Left ventricle myocardium superior (tissue), 1 donor: Measurements from ENCODE around the gene PROM1. TPM values are rescaled to one million over a fixed set of nuclear protein-coding genes. Genes with fewer than 3 reads are reported as not detected.

ENCODE experiments used
- ATAC-seq: fragments of 200-7000 bp; cut with Tn5 transposase; one replicate; pipeline ENCODE4 v1.9.1; 2020; ENCODE audit warnings: mild to moderate bottlenecking, moderate library complexity
- DNase-seq: peaks from one replicate; pipeline ENCODE4 v3.0.0-alpha.2; 2020
- intact Hi-C: fragments of 100-400 bp; cut with micrococcal nuclease; formaldehyde crosslinking; loops from one replicate; pipeline ENCODE4 v1.11.0; 2022
- long read RNA-seq: library from polyadenylated mRNA; unstranded; transcript quantifications from one replicate; pipeline ENCODE4 v2.0.0, GENCODE V29; 2021
- total RNA-seq: library from RNA; stranded (reverse); fragmentation: NEBNext Ultra II Directional; extraction: Animal tissue kit (Norgen Biotek cat#: 25700); gene quantifications from one replicate; pipeline ENCODE4 v1.2.1, GENCODE V29; 2021
- donor health status: DM: no; HTN: yes; CAD: no; lungs with severe emphysema.

PROM1 gene, protein sequence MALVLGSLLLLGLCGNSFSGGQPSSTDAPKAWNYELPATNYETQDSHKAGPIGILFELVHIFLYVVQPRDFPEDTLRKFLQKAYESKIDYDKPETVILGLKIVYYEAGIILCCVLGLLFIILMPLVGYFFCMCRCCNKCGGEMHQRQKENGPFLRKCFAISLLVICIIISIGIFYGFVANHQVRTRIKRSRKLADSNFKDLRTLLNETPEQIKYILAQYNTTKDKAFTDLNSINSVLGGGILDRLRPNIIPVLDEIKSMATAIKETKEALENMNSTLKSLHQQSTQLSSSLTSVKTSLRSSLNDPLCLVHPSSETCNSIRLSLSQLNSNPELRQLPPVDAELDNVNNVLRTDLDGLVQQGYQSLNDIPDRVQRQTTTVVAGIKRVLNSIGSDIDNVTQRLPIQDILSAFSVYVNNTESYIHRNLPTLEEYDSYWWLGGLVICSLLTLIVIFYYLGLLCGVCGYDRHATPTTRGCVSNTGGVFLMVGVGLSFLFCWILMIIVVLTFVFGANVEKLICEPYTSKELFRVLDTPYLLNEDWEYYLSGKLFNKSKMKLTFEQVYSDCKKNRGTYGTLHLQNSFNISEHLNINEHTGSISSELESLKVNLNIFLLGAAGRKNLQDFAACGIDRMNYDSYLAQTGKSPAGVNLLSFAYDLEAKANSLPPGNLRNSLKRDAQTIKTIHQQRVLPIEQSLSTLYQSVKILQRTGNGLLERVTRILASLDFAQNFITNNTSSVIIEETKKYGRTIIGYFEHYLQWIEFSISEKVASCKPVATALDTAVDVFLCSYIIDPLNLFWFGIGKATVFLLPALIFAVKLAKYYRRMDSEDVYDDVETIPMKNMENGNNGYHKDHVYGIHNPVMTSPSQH
- total RNA-seq, result 3.2 TPM
- long read RNA-seq, full-length matches to known transcripts, result 1 of 10 reads
- long read RNA-seq, partial matches to known transcripts, result 1 of 10 reads
- long read RNA-seq, other reads (novel, unspliced or antisense), result 8 of 10 reads

DNA sequence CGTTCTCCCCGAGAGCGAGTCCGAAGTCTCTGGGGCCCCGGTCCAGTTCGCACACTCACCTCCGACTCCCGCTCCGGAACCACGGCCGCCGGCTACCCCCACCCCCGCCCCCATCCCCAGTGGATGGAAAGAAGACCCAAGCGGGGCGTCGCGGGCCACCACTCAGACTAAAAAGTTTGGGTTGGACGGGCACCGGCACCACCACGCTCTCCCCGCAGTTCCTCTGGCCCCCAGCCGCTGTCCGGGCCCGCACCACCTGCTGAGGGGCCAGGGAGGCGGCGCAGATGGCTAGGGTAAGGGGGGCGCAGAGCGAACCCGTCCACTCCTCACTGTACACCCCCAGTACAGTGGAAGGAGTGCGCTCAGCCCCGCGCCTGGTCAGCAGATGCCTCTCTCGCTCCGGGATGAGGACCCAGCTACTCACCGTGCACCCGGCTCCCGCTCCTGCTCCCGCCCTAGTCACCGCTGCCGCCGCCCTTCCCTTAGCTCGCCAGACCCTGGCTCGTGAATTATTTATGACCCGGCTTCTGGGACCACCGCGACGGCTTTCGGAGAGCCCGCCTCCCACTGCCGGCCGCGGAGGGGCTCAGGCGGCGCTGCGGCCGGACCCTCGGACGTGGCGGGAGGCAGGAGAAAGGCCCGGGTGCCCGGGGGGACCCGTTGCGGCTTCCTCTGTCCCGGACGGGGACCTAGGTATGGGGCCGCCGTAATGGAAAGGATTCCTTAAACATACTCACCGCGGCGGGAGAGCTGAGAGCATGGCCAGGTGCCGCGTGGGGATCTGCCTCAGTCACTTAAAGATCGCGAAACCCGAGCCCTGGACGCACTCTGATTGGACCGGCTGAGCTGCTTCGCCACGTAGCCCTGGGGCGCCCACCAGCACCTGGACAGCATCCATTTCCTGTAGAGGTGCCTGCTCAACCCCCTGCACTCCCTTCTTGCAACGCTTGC, at the start of gene PROM1:
Gene PROM1 (minus strand): TSS at position 783 of the 951 bp plus-strand sequence. CDS start 8,117 bp downstream, outside the sequence.
- intact Hi-C loops, result no loop called here
- DNase-seq (peak; percentile 45), ATAC-seq (peak; percentile 90)

GRCh38 chr4:16133406-16133805, 49.6 kb upstream of the PROM1 start:
- ATAC-seq, result no peak
- no peak for DNase-seq

GRCh38 chr4:16131293-16131692, 47.5 kb upstream of the PROM1 start:
- no peak for ATAC-seq
- DNase-seq, result no peak
- intact Hi-C loops, result no loop called here

More at GRCh38 chr4:16133406-16133805, 49.6 kb upstream of the PROM1 start:
- intact Hi-C loops, result no loop called here

GRCh38 chr4:16129336-16129735, 45.5 kb upstream of the PROM1 start:
- ATAC-seq (peak; percentile 87), DNase-seq (no peak)
- intact Hi-C loops, result no loop called here

DNA sequence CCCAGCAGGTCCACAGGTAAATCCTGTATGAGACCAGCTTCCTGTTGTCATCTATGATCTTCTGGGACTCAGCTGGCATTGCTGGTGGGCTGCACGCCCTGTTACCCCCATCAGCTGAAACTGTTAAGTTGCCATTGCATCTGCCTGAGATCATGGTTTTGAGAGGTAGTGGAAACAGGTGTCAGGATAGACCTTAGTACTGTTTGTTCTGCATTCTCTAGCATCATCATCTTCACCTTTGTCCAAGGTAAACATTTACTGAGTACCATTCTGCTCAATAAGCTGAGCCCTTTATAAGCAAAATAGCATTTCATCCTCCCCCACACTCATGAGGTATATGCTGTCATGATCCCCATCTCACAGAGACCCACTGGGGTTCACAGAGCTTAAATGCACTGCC, 42.9 kb upstream of the PROM1 start:
- intact Hi-C loops, result no loop called here
- DNase-seq (no peak), ATAC-seq (no peak)

DNA sequence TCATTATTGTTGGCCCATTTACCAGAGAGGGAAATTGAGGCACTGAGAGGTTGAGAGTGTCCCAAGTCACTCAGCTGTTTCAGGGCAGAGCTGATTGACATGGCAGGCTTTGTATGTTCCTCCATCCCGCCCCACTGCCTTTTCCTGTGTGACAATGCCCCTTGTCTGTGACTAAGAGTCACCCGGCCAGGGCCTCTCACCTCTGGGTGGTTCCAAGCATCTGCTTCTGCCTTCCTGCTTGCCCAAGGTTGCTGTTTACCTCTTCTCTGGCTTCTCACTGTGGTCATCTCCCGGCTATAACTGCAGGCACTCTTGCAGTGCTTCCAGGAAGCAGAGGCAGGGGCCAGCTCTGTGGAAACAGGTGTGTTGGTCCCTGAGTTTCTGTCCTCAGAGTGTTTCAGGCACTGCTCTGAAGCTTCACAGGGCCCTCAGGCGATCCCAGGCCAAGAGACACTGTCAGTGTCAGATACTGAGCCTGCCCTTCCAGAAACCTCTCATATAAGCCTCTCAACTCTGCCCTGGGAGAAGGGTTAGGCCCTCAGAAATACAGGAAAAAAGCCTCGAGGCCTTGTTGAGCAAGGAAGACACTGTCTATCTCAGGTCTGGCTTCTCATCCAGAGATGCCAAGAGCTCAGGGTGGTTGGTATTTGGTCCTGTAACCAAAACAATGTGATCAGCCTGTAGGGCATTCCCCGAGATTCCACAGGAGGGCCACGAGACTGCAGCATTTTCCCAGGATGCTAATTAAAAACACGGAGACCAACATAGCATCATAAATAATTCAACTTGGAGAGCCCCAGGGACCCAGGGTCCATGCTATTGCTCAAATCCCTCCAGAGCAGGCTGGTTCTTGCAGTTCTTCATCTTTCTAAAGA, 42.0 kb upstream of the PROM1 start:
- intact Hi-C loops, result no loop called here
- DNase-seq, result no peak
- ATAC-seq, result peak; percentile 28

GRCh38 chr4:16124232-16124631, 40.4 kb upstream of the PROM1 start:
- DNase-seq (peak; percentile 36), ATAC-seq (peak; percentile 66)
- intact Hi-C loops, result no loop called here

DNA sequence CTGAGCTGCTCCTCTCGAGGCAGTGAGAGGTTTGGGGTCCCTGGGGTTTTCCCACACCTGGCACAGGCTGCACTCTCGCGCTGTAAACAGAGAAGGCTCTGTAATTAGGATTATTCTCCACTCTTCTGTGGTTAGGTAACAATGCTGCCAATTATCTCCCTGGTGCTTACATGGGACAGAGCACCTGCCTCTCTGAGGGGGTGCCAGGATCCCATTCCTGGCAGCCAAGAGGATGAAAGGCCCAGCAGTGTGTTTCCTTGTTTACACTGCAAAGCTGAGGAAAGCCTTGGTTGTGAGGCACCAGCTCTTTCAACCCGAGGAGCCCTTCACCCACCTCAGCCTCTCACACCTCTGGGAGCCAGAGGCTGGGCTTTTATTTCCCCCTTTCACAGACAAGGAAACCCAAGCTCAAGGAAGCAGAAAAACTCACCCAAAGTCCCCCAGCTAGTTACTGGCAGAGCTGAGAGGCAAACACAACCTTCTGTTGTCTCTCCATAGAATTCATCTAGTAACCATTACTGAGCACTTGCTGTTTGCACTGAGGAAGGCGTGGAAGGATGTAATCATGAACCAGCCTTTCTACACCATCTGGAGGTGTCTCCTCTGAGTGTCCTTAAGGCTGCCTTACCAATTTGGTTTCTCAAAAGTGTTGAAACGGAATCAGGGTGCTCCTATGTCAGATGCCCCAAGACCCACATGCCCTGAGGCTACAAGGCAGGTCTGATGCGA, 39.7 kb upstream of the PROM1 start:
- ATAC-seq, result peak; percentile 55
- intact Hi-C loops, result no loop called here

DNA sequence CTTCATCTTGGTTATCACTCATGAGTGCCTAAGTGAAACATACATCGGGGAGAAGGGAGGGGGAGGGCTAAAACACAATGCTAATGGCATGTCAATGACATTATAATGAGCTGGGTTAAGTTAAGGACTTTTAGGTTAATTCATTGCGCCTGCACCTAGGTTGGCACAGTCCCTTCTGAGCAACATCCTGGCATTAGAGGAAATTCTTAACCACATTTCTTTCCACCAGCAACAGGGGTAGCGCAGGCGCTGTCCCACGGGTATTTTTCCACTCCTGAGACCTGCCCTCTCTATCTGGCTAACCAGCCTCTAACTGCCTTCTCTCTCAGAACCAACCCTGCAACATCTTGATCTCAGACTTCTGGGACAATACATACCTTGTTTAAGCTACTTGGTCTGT, 39.0 kb upstream of the PROM1 start:
- no peak for DNase-seq
- no peak for ATAC-seq
- intact Hi-C loops, result no loop called here

More for the DNA sequence above, 39.7 kb upstream of the PROM1 start:
- DNase-seq, result no peak

DNA sequence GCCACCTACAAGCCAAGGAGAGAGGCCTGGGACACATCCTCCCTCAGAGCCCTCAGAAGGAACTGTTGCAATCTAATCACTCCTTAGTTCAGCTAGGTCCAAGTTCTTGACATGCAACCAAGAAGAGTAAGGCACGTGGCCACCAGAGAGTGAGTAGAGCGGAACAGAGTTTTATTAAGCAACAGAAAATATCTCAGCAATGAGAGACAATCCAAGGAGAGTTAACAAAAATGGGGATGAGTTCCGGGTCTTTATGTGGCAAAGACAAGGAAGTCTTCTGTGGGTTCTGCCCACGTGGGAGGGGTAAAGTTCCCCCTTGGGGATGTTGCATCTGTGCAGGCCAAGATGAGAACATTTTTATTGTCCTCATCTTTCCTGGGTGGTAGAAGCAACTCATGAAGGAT, 38.5 kb upstream of the PROM1 start:
- ATAC-seq, result no peak
- intact Hi-C loops, result no loop called here
- DNase-seq, result no peak

DNA sequence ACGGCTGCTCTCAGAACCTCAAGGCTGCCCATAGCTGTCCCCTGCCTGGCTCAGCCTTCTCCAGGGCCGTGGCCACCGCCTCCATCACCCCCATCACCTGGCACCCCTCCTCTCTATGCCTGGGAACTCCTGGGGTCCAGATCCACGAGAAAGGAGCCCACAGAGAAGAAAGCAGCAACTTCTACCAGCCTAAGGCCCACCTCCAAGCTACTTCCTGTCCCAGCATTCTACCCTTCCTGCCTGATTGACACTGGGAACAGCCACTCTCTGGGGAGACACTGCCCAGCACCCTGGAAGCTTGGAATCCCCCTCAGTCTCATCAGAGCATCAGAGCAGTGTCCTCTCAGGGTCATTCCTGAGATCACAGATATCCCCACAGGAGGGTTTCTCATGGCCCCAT, 36.9 kb upstream of the PROM1 start:
- intact Hi-C loops, result no loop called here
- no peak for DNase-seq
- ATAC-seq, result no peak

- DNase-seq (no peak), ATAC-seq (no peak)
- intact Hi-C loops, result no loop called here
These were observed 36.2 kb upstream of the PROM1 start for GRCh38 chr4:16119981-16120380.

DNA sequence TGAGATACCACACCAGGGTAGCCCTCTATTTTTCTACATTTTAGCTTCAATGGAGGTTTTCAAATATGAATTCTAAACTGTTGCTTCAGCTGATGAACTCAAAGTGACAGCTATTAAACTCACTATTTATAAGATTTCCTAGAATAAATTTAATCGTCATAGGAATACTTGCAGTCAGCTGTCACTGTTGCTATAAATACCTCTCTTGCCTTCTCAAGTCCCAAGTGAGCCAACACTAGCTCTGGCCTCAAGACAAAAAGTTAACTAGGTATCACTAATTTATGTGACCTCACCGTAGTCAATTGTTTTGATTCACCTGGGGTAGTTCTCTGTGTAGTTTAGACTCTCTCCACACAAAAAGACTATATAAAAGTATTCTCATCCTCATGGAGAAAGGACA, 34.3 kb upstream of the PROM1 start:
- no peak for DNase-seq
- intact Hi-C loops, result no loop called here
- peak; percentile 78 for ATAC-seq

DNA sequence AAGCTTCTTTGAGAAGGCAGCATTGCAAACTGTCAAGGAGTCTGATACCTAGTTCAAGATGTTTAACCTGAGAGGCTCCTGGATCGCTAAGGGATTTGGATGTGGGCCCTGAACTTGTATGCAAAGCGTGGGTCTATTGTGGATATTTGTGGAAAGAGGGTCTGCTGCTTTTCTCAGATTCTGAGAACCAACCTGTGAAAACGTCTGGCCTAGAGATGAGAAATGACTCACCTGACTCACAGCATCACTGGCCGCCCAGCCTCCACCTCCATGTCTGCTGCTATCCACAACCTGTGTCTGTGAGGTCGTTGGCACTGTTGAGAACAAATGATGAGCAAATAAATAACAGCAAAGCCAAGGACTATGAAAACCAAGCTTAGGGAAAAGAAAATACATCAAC, 33.3 kb upstream of the PROM1 start:
- DNase-seq (no peak), ATAC-seq (no peak)
- intact Hi-C loops, result no loop called here

- ATAC-seq (peak; percentile 28), DNase-seq (no peak)
These were observed 32.7 kb upstream of the PROM1 start for GRCh38 chr4:16116493-16116990.

GRCh38 chr4:16116019-16116418, 32.2 kb upstream of the PROM1 start:
- DNase-seq, result no peak
- intact Hi-C loops, result no loop called here
- peak; percentile 59 for ATAC-seq

More at GRCh38 chr4:16116493-16116990, 32.7 kb upstream of the PROM1 start:
- intact Hi-C loops, result no loop called here

DNA sequence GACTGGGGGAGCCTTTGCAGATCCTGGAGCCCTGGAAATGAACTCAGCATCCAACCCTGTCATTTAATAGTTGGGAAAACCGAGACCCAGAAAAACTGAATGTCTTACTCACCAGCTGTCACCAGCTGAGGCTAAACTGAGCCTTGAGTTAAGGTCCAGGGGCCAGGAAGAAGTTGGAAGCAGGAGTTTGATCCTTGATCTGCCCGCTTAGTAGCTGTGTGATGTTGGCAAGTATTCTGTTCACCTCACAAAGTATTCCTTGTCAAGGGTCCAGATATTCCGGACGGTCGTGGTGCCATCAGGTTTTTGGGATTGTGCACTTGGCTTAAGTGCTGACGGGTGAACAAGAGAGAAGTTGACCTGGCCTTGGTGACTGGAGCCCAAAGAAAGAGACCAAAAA, 30.7 kb upstream of the PROM1 start:
- no peak for DNase-seq
- intact Hi-C loops, result no loop called here
- no peak for ATAC-seq
